Mesodermal cell (in vitro differentiated cells): ENCODE results near the gene RNF126.
"Not testable (repeated sequence)": the region's sequence is repeated elsewhere in the genome, so short reads cannot be mapped to it uniquely, and the experiment has no call there.

Experiments
- H3K27ac ChIP-seq: 2 replicates; pipeline ENCODE4 v1.7.0; 2013; ENCODE audit warnings: mild to moderate bottlenecking, low read depth, low read length, moderate library complexity; ENCODE audit not compliant: severe bottlenecking
- H3K36me3 ChIP-seq: 2 replicates; pipeline ENCODE4 v1.7.1; 2013; ENCODE audit warnings: mild to moderate bottlenecking, low read length, moderate library complexity; ENCODE audit not compliant: control insufficient read depth, insufficient read depth
- H3K4me1 ChIP-seq: one replicate; pipeline ENCODE4 v1.7.1; 2013; ENCODE audit warnings: mild to moderate bottlenecking, low read length; ENCODE audit not compliant: insufficient read depth, control insufficient read depth, poor library complexity, severe bottlenecking
- H3K4me3 ChIP-seq: 2 replicates; pipeline ENCODE4 v1.7.0; 2013; ENCODE audit warnings: low read length, control low read depth, mild to moderate bottlenecking; ENCODE audit not compliant: insufficient read depth, poor library complexity, severe bottlenecking; ENCODE audit errors: extremely low read depth
- H3K9me3 ChIP-seq: 2 replicates; pipeline ENCODE4 v1.7.1; 2013; ENCODE audit warnings: mild to moderate bottlenecking, low read length, moderate library complexity; ENCODE audit not compliant: control insufficient read depth
- WGBS, 2 experiments: methylation state at CpG; one replicate each; pipeline ENCODE4 v1.1.5; 2013; ENCODE audit warnings: missing lambda C conversion rate in 2 of 2; ENCODE audit not compliant: insufficient coverage in 2 of 2; 5-methylcytosine and 5-hydroxymethylcytosine counted together

The RNF126 gene

GRCh38 chr19:623175-623916 lies 39.7 kb downstream of the RNF126 start:
- no peak overlapping the region for H3K27ac ChIP-seq
- no peaks in the 10 kb centered on the region for H3K4me1 ChIP-seq
- peaks cover 66% of the 10 kb centered on the region for H3K36me3 ChIP-seq
- whole genome bisulfite sequencing, 2 experiments, result 94 to 96% methylated on average over 38 to 43 of the region's 44 CpGs
- no peak overlapping the region for H3K4me3 ChIP-seq
- H3K9me3 ChIP-seq, result no peaks in the 10 kb centered on the region

GRCh38 chr19:622666-623065 lies 40.3 kb downstream of the RNF126 start:
- Histone ChIP-seq H3K4me1 (no peaks in the 10 kb centered on the region), H3K36me3 (peaks cover 65% of the 10 kb centered on the region)

DNA sequence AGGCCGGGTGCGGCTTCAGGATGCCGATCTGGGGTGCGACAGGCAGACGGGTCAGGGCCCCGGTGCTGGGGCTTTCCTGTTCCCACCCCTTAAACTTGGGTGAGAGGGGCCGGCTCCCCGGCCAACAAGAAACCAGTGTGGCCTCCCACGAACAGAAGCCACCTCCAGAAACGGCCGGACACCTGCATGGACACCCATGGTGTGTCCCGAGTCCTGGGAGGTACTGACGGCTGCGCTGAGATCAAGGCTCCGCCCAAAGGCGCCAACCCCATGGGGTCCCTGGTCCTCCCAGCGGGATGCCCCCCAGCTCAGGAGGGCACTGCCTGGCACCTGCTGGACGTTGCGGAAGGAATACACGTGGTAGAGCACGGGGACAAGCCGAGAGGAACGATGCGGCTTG lies 41.2 kb downstream of the RNF126 start:
- H3K27ac ChIP-seq, result no peak overlapping the region
- no peaks in the 10 kb centered on the region for H3K9me3 ChIP-seq
- no peaks in the 10 kb centered on the region for H3K4me1 ChIP-seq
- WGBS, 2 experiments, result 95 to 96% methylated on average over 19 to 22 of the region's 24 CpGs
- no peak overlapping the region for H3K4me3 ChIP-seq
- H3K36me3 ChIP-seq, result peaks cover 68% of the 10 kb centered on the region

More at GRCh38 chr19:622666-623065, 40.3 kb downstream of the RNF126 start:
- Histone ChIP-seq H3K4me3 (no peak overlapping the region), H3K9me3 (no peaks in the 10 kb centered on the region), H3K27ac (no peak overlapping the region)
- WGBS, 2 experiments, result 96 to 97% methylated on average over 37 of the region's 37 CpGs

DNA sequence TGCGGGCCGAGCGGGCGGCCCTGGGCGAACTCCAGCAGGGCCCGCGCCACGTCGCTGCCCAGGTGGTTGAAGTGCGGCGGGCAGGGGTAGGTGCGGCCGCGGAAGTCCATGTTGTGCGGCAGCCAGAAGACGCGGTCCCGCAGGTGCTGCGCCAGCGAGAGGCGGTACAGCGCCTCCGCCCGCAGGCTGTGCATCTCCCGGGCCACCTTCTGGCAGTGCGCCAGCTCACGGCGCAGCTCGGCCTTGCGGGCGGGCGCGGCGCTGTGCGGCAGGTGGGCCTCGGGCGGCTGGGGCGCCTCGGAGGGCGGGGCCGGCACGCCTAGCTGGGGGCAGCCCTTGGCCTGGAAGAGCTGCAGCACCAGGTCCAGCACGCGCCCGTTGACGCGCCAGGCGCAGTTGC lies 41.8 kb downstream of the RNF126 start:
- peaks cover 68% of the 10 kb centered on the region for H3K36me3 ChIP-seq
- not testable (repeated sequence) for H3K9me3 ChIP-seq, H3K27ac ChIP-seq, H3K4me1 ChIP-seq, H3K4me3 ChIP-seq
- 95 to 97% methylated on average over 4 to 42 of the region's 48 CpGs for WGBS, 2 experiments

- H3K36me3 ChIP-seq, result peaks cover 64% of the 10 kb centered on the region
- no peak overlapping the region for H3K27ac ChIP-seq
- H3K9me3 ChIP-seq, result no peaks in the 10 kb centered on the region
- 94 to 98% methylated on average over 24 to 36 of the region's 51 CpGs for WGBS, 2 experiments
- no peaks in the 10 kb centered on the region for H3K4me1 ChIP-seq
- no peak overlapping the region for H3K4me3 ChIP-seq
Observed at GRCh38 chr19:620166-620862, 42.7 kb downstream of the RNF126 start.

DNA sequence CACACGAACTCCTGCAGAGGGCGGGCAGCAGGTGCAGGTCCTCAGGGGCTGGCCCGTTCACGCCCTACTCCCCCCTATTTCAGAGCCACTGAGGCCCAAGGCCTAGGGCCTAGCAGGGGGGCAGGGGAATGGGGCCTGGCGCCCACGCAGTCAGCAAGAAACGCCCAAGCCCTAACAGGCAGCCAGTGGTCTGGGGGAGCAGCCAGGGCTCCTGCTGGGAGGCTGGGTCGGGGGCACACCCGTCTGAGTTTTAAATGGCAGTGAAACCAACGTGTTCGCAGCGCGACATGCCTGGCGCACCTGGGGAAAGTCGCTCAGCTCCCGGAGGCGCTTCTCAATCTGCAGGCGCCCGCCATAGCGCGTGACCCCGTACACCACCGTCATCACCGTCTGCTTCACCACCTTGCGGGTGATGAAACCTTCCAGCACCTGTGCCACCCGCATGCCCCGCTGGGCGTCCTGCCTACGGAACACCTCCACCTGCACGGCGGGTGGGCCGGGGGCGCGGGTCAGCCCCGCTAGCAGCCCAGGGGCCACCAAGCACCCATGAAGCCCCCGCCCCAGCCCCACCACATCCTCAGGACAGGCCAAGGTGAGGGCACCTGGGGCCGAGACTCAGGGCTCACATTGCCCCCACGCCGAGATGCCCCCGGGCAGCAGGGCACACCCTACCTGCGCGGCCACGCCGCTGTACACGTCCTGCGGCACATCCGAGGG lies 43.6 kb downstream of the RNF126 start:
- no peak overlapping the region for H3K4me3 ChIP-seq
- no peak overlapping the region for H3K27ac ChIP-seq
- 96 to 98% methylated on average over 25 to 46 of the region's 47 CpGs for WGBS, 2 experiments
- peaks cover 63% of the 10 kb centered on the region for H3K36me3 ChIP-seq
- no peaks in the 10 kb centered on the region for H3K4me1 ChIP-seq
- H3K9me3 ChIP-seq, result no peaks in the 10 kb centered on the region

DNA sequence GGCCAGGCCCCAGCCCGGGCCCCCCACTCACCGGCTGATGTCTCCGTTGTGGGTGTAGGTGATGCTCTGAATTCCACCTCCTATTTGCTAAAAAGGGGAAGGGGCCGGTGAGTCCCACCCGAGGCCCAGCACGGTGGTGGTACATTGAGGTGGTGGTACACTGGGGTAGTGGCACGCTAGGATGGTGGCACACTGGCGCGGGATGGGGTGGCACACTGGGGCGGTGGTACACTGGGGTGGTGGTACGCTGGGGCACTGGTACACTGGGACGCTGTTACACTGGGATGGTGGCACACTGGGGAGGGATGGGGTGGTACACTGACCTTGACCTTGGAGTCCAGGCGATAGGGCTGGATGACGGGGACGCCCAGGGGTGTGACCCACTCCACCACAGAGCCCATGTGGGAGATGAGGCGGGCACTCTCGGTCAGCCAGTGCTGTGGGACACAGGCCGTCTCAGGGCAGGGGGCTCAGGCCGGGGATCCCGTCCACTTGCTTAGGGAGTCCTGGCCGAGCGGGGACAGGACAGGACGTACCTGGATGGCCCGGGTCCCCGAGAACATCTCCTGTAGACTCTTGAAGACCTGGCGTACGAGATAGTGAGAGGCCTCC lies 44.2 kb downstream of the RNF126 start:
- Histone ChIP-seq H3K4me3 (no peak overlapping the region), H3K36me3 (peaks cover 61% of the 10 kb centered on the region), H3K27ac (no peak overlapping the region), H3K4me1 (no peaks in the 10 kb centered on the region), H3K9me3 (no peaks in the 10 kb centered on the region)
- WGBS, 2 experiments, result 97 to 99% methylated on average over 21 to 27 of the region's 27 CpGs

- no peak overlapping the region for H3K27ac ChIP-seq
- peaks cover 56% of the 10 kb centered on the region for H3K36me3 ChIP-seq
- H3K4me3 ChIP-seq, result no peak overlapping the region
- WGBS, 2 experiments, result 95 to 98% methylated on average over 17 to 18 of the region's 19 CpGs
- H3K4me1 ChIP-seq, result no peaks in the 10 kb centered on the region
- no peaks in the 10 kb centered on the region for H3K9me3 ChIP-seq
Observed at GRCh38 chr19:618247-618619, 44.8 kb downstream of the RNF126 start.

- H3K27ac ChIP-seq, result no peak overlapping the region
- no peaks in the 10 kb centered on the region for H3K4me1 ChIP-seq
- no peaks in the 10 kb centered on the region for H3K9me3 ChIP-seq
- no peak overlapping the region for H3K4me3 ChIP-seq
- 95% methylated on average over 23 to 26 of the region's 29 CpGs for WGBS, 2 experiments
- peaks cover 55% of the 10 kb centered on the region for H3K36me3 ChIP-seq
Observed at GRCh38 chr19:617551-618246, 45.3 kb downstream of the RNF126 start.
